Upper lobe of right lung (tissue), 1 donor: ENCODE data around the gene CABP2. TPM values are rescaled to one million over a fixed set of nuclear protein-coding genes. Genes with fewer than 3 reads are reported as not detected.

Source experiments
- ATAC-seq: fragments of 200-7000 bp; cut with Tn5 transposase; one replicate; pipeline ENCODE4 v1.9.1; 2020; ENCODE audit warnings: mild to moderate bottlenecking, moderate library complexity
- DNase-seq: peaks from one replicate; pipeline ENCODE4 v3.0.0-alpha.2; 2020
- H3K27ac ChIP-seq: fragments of 200-600 bp; one replicate; pipeline ENCODE4 v1.8.0; 2022
- H3K27me3 ChIP-seq: fragments of 200-600 bp; one replicate; pipeline ENCODE4 v1.8.0; 2022; ENCODE audit warnings: mild to moderate bottlenecking
- H3K36me3 ChIP-seq: fragments of 200-600 bp; one replicate; pipeline ENCODE4 v1.8.0; 2022
- H3K4me1 ChIP-seq: fragments of 200-600 bp; one replicate; pipeline ENCODE4 v1.8.0; 2022
- H3K4me3 ChIP-seq: fragments of 200-600 bp; one replicate; pipeline ENCODE4 v1.8.0; 2022; ENCODE audit warnings: mild to moderate bottlenecking
- H3K9me3 ChIP-seq: fragments of 200-600 bp; one replicate; pipeline ENCODE4 v1.8.0; 2022
- CTCF ChIP-seq: fragments of 200-600 bp; IDR thresholded peaks from one replicate; pipeline ENCODE4 v1.8.0; 2022; ENCODE audit warnings: antibody characterized with exemption
- intact Hi-C: fragments of 100-400 bp; cut with DNase I; formaldehyde crosslinking; loops from one replicate; pipeline ENCODE4 v1.11.0; 2022
- total RNA-seq: library from RNA; stranded (reverse); fragmentation: NEBNext Ultra II Directional; extraction: Animal tissue kit (Norgen Biotek cat#: 25700); gene quantifications from one replicate; pipeline ENCODE4 v1.2.1, GENCODE V29; 2021
- donor health status: DM: no; HTN: yes; CAD: no; lungs with severe emphysema.

Gene CABP2
- total RNA-seq, 1 donor from 2014 or later, result not detected

GRCh38 chr11:67507864-67508485 is 15.3 kb downstream of the CABP2 start, which contains the start of gene CDK2AP2:
Gene CDK2AP2, minus strand, starts transcription at chr11:67508162. Its CDS starts 80 bp downstream, at chr11:67508082.
- H3K4me1 ChIP-seq, result peaks cover 35% of the 10 kb centered on the region
- no peaks in the 10 kb centered on the region for H3K9me3 ChIP-seq
- no peaks in the 10 kb centered on the region for H3K27me3 ChIP-seq
- H3K27ac ChIP-seq, result peak within 1 kb of the TSS; percentile 98
- ATAC-seq (peak; percentile 88), DNase-seq (peak; percentile 100)
- H3K4me3 ChIP-seq, result peak within 1 kb of the TSS; percentile 87
- no peak for TF ChIP-seq CTCF
- H3K36me3 ChIP-seq, result peaks cover 7% of the 10 kb centered on the region
- intact Hi-C loops, result loop anchor here (10.0 kb wide), 1 partner anchor 103 kb away; the partner anchor contains the start of genes PPP1CA and TBC1D10C

GRCh38 chr11:67507242-67507863 is 15.9 kb downstream of the CABP2 start:
- no peak for ATAC-seq

GRCh38 chr11:67506426-67507051 is 16.7 kb downstream of the CABP2 start:
- Histone ChIP-seq H3K27me3 (no peaks in the 10 kb centered on the region), H3K27ac (peak overlapping the region; percentile 98), H3K36me3 (peaks cover 7% of the 10 kb centered on the region), H3K4me3 (peak overlapping the region; percentile 87), H3K4me1 (peaks cover 35% of the 10 kb centered on the region), H3K9me3 (no peaks in the 10 kb centered on the region)
- TF ChIP-seq CTCF, result peak; percentile 30
- DNase-seq (no peak), ATAC-seq (no peak)
- intact Hi-C loops, result loop anchor here (10.0 kb wide), 1 partner anchor 102 kb away; the partner anchor contains the start of genes PPP1CA and TBC1D10C

More at GRCh38 chr11:67507242-67507863, 15.9 kb downstream of the CABP2 start:
- intact Hi-C loops, result loop anchor here (10.0 kb wide), 1 partner anchor 103 kb away; the partner anchor contains the start of genes PPP1CA and TBC1D10C
- no peak for DNase-seq
- H3K27me3 ChIP-seq, result no peaks in the 10 kb centered on the region
- no peak for TF ChIP-seq CTCF
- H3K4me3 ChIP-seq, result peak overlapping the region; percentile 87
- no peaks in the 10 kb centered on the region for H3K9me3 ChIP-seq
- peaks cover 35% of the 10 kb centered on the region for H3K4me1 ChIP-seq
- H3K27ac ChIP-seq, result peak overlapping the region; percentile 98
- peaks cover 7% of the 10 kb centered on the region for H3K36me3 ChIP-seq

- H3K27me3 ChIP-seq, result no peaks in the 10 kb centered on the region
- peak overlapping the region; percentile 98 for H3K27ac ChIP-seq
- H3K4me1 ChIP-seq, result peaks cover 35% of the 10 kb centered on the region
- DNase-seq (peak; percentile 96), ATAC-seq (peak; percentile 74)
- intact Hi-C loops, result loop anchor here (10.0 kb wide), 1 partner anchor 101 kb away; the partner anchor contains the start of genes PPP1CA and TBC1D10C
- H3K36me3 ChIP-seq, result peaks cover 7% of the 10 kb centered on the region
- peak; percentile 98 for TF ChIP-seq CTCF
- H3K9me3 ChIP-seq, result no peaks in the 10 kb centered on the region
- H3K4me3 ChIP-seq, result peak overlapping the region; percentile 87
Observed at GRCh38 chr11:67505605-67506396, 17.4 kb downstream of the CABP2 start.

- no peak for TF ChIP-seq CTCF
- Histone ChIP-seq H3K36me3 (peaks cover 7% of the 10 kb centered on the region), H3K27me3 (no peaks in the 10 kb centered on the region), H3K4me1 (peaks cover 35% of the 10 kb centered on the region), H3K9me3 (no peaks in the 10 kb centered on the region), H3K4me3 (peak within 1 kb of the TSS; percentile 87), H3K27ac (peak within 1 kb of the TSS; percentile 98)
- ATAC-seq (peak; percentile 50), DNase-seq (peak; percentile 90)
- intact Hi-C loops, result loop anchor here (10.0 kb wide), 1 partner anchor 100 kb away; the partner anchor contains the start of genes PPP1CA and TBC1D10C
Observed at GRCh38 chr11:67504950-67505581, 18.2 kb downstream of the CABP2 start, which contains the start of gene PITPNM1. Gene PITPNM1, minus strand, starts transcription at chr11:67505363. Its CDS starts 1,183 bp downstream, at chr11:67504180.
